Endothelial cell (in vitro differentiated cells): ENCODE measurements around the gene PRSS33. TPM values are rescaled to one million over a fixed set of nuclear protein-coding genes. Genes with fewer than 3 reads are reported as not detected.

ENCODE experiments used
- DNase-seq: peaks from one replicate; pipeline ENCODE4 v3.0.0; 2021; ENCODE audit warnings: low spot score
- H3K27ac Mint-ChIP-seq: one replicate; pipeline ENCODE4 v1.8.0; 2021; ENCODE audit warnings: mixed read lengths, inconsistent platforms; ENCODE audit not compliant: unreplicated experiment
- H3K27me3 Mint-ChIP-seq: one replicate; pipeline ENCODE4 v1.8.0; 2021; ENCODE audit warnings: mild to moderate bottlenecking, moderate library complexity, mixed read lengths, inconsistent platforms; ENCODE audit not compliant: unreplicated experiment
- H3K36me3 Mint-ChIP-seq: one replicate; pipeline ENCODE4 v1.8.0; 2021; ENCODE audit warnings: mild to moderate bottlenecking, low read depth, mixed read lengths, inconsistent platforms; ENCODE audit not compliant: unreplicated experiment
- H3K4me1 Mint-ChIP-seq: one replicate; pipeline ENCODE4 v1.8.0; 2021; ENCODE audit warnings: mild to moderate bottlenecking, mixed read lengths, inconsistent platforms; ENCODE audit not compliant: unreplicated experiment
- H3K4me3 Mint-ChIP-seq: one replicate; pipeline ENCODE4 v1.8.0; 2021; ENCODE audit warnings: mild to moderate bottlenecking, mixed read lengths, inconsistent platforms; ENCODE audit not compliant: unreplicated experiment
- H3K9me3 Mint-ChIP-seq: one replicate; pipeline ENCODE4 v1.8.0; 2021; ENCODE audit warnings: mixed read lengths, inconsistent platforms; ENCODE audit not compliant: unreplicated experiment
- total RNA-seq: library from RNA; stranded (reverse); fragmentation: NEBNext Ultra II Directional; extraction: Animal tissue kit (Norgen Biotek cat#: 25700); gene quantifications from one replicate; pipeline ENCODE4 v1.2.1, GENCODE V29; 2021; ENCODE audit not compliant: unreplicated experiment
- TF ChIP-seq, protein P1 (sequence below): fragments of 200-600 bp; sonication (generic); IDR thresholded peaks from one replicate; pipeline ENCODE4 v1.5.0; 2021; ENCODE audit warnings: antibody characterized with exemption; ENCODE audit not compliant: unreplicated experiment

PRSS33 gene
- total RNA-seq, 1 donor from 2014 or later: not detected

DNA sequence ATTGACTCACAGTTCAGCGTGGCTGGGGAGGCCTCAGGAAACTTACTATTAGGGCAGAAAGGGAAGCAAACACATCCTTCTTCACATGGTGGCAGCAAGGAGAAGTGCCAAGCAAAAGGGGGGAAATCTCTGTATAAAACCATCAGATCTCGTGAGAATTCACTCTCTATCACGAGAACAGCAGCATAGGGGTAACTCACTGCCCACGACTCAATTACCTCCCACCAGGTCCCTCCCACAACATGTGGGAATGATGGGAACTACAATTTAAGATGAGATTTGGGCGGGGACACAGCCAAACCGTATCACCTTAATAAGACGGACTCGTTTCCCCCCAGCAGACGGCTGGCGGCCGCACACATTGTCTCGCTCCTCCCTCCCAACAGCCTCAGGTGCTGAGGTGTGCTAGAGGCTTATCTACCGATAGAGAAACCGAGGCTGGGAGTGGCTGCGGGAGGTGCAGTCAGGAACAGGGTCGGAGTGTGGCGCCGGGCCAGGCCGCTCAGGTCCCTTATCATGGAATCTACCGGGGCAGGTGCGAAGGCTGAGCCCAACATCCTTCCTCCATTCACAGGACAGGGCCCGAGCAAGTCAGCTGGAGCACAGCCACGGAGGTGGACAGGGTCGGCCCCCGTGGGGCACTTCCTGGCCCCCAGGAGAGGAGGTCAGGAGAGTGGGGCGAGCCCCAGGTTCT is 37.8 kb upstream of the PRSS33 start:
- Mint-ChIP-seq H3K4me1 (no peaks in the 10 kb centered on the region), H3K4me3 (no peak overlapping the region), H3K9me3 (no peaks in the 10 kb centered on the region), H3K27me3 (peaks cover 9% of the 10 kb centered on the region), H3K27ac (no peak overlapping the region), H3K36me3 (no peaks in the 10 kb centered on the region)
- TF ChIP-seq, protein P1, sequence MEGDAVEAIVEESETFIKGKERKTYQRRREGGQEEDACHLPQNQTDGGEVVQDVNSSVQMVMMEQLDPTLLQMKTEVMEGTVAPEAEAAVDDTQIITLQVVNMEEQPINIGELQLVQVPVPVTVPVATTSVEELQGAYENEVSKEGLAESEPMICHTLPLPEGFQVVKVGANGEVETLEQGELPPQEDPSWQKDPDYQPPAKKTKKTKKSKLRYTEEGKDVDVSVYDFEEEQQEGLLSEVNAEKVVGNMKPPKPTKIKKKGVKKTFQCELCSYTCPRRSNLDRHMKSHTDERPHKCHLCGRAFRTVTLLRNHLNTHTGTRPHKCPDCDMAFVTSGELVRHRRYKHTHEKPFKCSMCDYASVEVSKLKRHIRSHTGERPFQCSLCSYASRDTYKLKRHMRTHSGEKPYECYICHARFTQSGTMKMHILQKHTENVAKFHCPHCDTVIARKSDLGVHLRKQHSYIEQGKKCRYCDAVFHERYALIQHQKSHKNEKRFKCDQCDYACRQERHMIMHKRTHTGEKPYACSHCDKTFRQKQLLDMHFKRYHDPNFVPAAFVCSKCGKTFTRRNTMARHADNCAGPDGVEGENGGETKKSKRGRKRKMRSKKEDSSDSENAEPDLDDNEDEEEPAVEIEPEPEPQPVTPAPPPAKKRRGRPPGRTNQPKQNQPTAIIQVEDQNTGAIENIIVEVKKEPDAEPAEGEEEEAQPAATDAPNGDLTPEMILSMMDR: no peak
- no peak for DNase-seq

DNA sequence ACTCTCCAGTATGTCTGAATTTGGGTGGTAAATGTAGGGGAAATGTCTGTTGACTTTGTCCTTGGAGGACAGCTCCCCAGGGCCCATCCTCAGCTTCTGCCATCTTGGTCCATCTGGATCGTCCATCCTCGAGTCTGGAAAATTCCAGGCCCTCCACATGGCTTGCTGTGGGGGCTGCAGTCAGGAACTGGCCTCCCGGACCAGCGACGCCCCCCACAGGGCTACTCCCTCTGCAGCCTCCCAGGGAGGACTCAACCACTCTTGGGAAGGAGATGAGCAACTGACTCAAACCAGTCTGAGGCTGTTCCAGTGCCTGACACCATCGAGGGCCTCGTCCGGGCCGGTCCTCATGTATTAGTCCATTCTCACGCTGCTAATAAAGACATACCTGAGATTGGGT is 37.3 kb upstream of the PRSS33 start:
- Mint-ChIP-seq H3K27ac (no peak overlapping the region), H3K27me3 (peaks cover 9% of the 10 kb centered on the region)
- no peak for DNase-seq

DNA sequence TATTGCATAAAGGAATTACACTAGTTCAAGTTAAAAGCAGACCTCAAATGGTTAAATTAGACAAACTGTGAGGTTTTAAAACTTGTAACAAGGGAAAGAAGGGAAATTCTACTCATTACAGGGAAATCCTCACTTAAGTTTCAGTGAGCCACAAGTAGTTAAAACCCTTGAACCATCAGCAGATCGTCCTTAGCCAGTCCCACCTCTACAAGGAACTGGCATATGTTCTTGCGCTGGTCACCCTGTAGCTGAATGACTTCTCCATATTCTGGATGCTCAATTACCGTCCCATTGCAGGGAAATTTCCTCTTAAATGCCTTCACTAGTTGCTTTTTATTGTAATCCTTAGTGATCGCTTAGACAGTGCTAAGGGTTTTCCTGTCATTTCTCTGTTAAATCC is 35.1 kb upstream of the PRSS33 start:
- H3K4me3 Mint-ChIP-seq: no peak overlapping the region
- H3K27me3 Mint-ChIP-seq: peaks cover 12% of the 10 kb centered on the region
- H3K27ac Mint-ChIP-seq: no peak overlapping the region
- TF ChIP-seq, protein P1: no peak
- no peaks in the 10 kb centered on the region for H3K9me3 Mint-ChIP-seq
- no peaks in the 10 kb centered on the region for H3K4me1 Mint-ChIP-seq
- no peak for DNase-seq
- H3K36me3 Mint-ChIP-seq: no peaks in the 10 kb centered on the region

More for the DNA sequence above, 37.3 kb upstream of the PRSS33 start:
- Mint-ChIP-seq H3K4me3 (no peak overlapping the region), H3K4me1 (no peaks in the 10 kb centered on the region), H3K9me3 (no peaks in the 10 kb centered on the region), H3K36me3 (no peaks in the 10 kb centered on the region)
- TF ChIP-seq, protein P1: no peak

DNA sequence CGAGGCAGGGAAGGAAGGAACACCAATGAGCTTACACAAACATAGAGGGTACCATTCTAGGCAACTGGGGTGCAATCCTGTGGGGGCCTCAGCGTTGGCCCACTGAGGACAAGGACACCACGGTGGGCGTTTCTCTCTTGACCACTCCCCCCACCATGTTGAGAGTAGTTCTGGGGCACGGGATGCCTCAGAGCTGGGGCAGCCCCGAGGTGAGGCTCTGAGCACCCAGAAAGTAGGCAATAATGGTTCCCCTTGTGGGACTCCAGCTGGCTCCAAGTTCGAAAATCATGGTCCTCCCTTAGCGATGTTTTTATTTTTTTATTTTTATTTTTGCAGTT is 34.8 kb upstream of the PRSS33 start:
- Mint-ChIP-seq H3K4me1 (no peaks in the 10 kb centered on the region), H3K4me3 (no peak overlapping the region), H3K27ac (no peak overlapping the region), H3K9me3 (no peaks in the 10 kb centered on the region), H3K36me3 (no peaks in the 10 kb centered on the region), H3K27me3 (peaks cover 12% of the 10 kb centered on the region)
- TF ChIP-seq, protein P1: no peak
- no peak for DNase-seq

DNA sequence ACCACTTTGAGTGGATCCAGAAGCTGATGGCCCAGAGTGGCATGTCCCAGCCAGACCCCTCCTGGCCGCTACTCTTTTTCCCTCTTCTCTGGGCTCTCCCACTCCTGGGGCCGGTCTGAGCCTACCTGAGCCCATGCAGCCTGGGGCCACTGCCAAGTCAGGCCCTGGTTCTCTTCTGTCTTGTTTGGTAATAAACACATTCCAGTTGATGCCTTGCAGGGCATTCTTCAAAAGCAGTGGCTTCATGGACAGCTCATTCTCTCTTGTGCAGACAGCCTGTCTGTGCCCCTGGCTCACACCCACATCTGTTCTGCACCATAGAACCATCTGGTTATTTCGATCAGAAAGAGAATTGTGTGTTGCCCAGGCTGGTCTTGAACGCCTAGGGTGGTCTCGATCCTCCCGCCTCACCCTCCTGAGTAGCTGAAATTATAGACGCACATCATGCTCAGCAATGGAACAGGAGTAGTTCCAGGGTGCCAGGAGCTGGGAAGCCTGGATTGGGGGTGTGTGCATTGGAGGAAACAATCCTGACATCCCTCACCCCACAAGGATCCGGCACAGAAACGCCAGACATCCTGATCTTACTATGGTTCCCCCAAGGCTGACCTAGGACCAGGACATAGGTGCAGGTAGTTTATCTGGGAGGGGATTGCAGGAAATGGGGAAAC is 34.3 kb upstream of the PRSS33 start:
- Mint-ChIP-seq H3K4me3 (no peak overlapping the region), H3K27ac (no peak overlapping the region), H3K4me1 (no peaks in the 10 kb centered on the region), H3K36me3 (no peaks in the 10 kb centered on the region), H3K9me3 (no peaks in the 10 kb centered on the region), H3K27me3 (peaks cover 12% of the 10 kb centered on the region)
- DNase-seq: no peak
- TF ChIP-seq, protein P1: no peak
